ENCODE measurements around the gene MPEG1. TPM values are rescaled to one million over a fixed set of nuclear protein-coding genes. Genes with fewer than 3 reads are reported as not detected.

The MPEG1 gene
- polyA plus RNA-seq, 2 of the 4 experiments (the other 2 are of a cell fraction): not detected

Small RNA genes within 50 kb of the gene (small RNA-seq; reads per million reads assigned to genes)
- 0 reads per million in 6 experiments for gene RN7SL42P

Other genes starting within 250 kb of the MPEG1 start
- gene GLYATL1B, start 126.6 kb downstream of the MPEG1 start, polyA plus RNA-seq (2011; rRNA removed): not detected in 2 replicates
- not detected in 3 replicates for gene GLYATL1B, start 126.6 kb downstream of the MPEG1 start, polyA plus RNA-seq (2017; fragmentation: RNase III; extraction: RNeasy Plus Mini Kit Qiagen cat#74134 plus additional on column Dnase treatment)
- 6.0 and 6.9 TPM in 2 replicates for gene FAM111B, start 105.7 kb downstream of the MPEG1 start, polyA plus RNA-seq (2011; rRNA removed)
- gene FAM111B, start 105.7 kb downstream of the MPEG1 start, polyA plus RNA-seq (2017; fragmentation: RNase III; extraction: RNeasy Plus Mini Kit Qiagen cat#74134 plus additional on column Dnase treatment): 11.0 to 12.6 TPM (median 11.6 TPM) in 3 replicates
- 21.8 TPM in 2 replicates for gene FAM111A, start 70.1 kb downstream of the MPEG1 start, polyA plus RNA-seq (2011; rRNA removed)
- gene FAM111A, start 70.1 kb downstream of the MPEG1 start, polyA plus RNA-seq (2017; fragmentation: RNase III; extraction: RNeasy Plus Mini Kit Qiagen cat#74134 plus additional on column Dnase treatment): 13.4 to 14.2 TPM (median 14.0 TPM) in 3 replicates
- gene DTX4, start 40.8 kb downstream of the MPEG1 start, polyA plus RNA-seq (2011; rRNA removed): 0.97 and 2.2 TPM in 2 replicates
- gene DTX4, start 40.8 kb downstream of the MPEG1 start, polyA plus RNA-seq (2017; fragmentation: RNase III; extraction: RNeasy Plus Mini Kit Qiagen cat#74134 plus additional on column Dnase treatment): 3.0 to 3.3 TPM (median 3.1 TPM) in 3 replicates
- gene OR5AN1, start 146.0 kb upstream of the MPEG1 start, polyA plus RNA-seq (2011; rRNA removed): not detected in 2 replicates
- not detected in 3 replicates for gene OR5AN1, start 146.0 kb upstream of the MPEG1 start, polyA plus RNA-seq (2017; fragmentation: RNase III; extraction: RNeasy Plus Mini Kit Qiagen cat#74134 plus additional on column Dnase treatment)
- gene OR5A2, start 213.5 kb upstream of the MPEG1 start, polyA plus RNA-seq (2011; rRNA removed): not detected in 2 replicates
- not detected in 3 replicates for gene OR5A2, start 213.5 kb upstream of the MPEG1 start, polyA plus RNA-seq (2017; fragmentation: RNase III; extraction: RNeasy Plus Mini Kit Qiagen cat#74134 plus additional on column Dnase treatment)
- gene OR5A1, start 223.5 kb upstream of the MPEG1 start, polyA plus RNA-seq (2011; rRNA removed): not detected in 2 replicates
- not detected in 3 replicates for gene OR5A1, start 223.5 kb upstream of the MPEG1 start, polyA plus RNA-seq (2017; fragmentation: RNase III; extraction: RNeasy Plus Mini Kit Qiagen cat#74134 plus additional on column Dnase treatment)
- not detected in 2 replicates for gene OR4D6, start 244.0 kb upstream of the MPEG1 start, polyA plus RNA-seq (2011; rRNA removed)
- not detected in 3 replicates for gene OR4D6, start 244.0 kb upstream of the MPEG1 start, polyA plus RNA-seq (2017; fragmentation: RNase III; extraction: RNeasy Plus Mini Kit Qiagen cat#74134 plus additional on column Dnase treatment)